ENCODE data around the gene TTLL10. TPM values are rescaled to one million over a fixed set of nuclear protein-coding genes. Genes with fewer than 3 reads are reported as not detected.
A peak's percentile ranks its signal among the peaks of the same experiment; 100 is the strongest.

Gene TTLL10
- total and polyA plus RNA-seq, 2 experiments from 2014 or later, result not detected

DNA sequence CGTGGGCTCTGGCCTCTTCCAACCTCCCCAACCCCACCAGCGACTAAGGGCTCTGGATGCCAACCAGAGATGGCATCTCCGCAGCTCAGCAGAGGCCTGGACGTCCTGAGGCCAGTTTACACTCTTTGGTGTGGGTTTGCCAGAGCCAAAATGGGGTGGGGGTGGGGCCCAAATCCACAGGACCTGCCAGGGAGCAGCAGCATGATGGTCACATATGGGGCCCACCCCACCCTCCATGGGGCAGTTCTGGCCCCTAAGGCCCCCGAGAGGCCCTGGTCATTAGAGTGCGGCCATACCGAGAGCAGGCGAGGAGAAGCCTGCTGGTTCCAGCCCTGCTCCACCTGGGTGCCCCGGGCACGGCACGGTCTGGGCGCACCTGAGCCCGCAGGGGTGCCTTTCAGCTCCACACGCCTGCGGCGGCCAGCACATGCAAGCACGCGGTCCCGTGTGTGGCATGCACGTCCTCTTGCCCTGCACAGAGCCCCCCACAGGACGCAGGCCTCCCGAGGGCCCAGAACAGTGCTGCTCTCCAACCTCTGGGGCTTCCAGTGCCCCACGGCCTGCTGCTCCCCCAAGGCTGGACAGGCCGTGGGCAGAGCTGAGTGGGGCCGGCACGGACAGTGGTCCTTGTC, 68.0 kb downstream of the TTLL10 start:
- H3K27me3 ChIP-seq (replicated peaks; ENCODE audit: insufficient read depth), result no peaks in the 10 kb centered on the region
- H3F3A ChIP-seq (ENCODE audit: insufficient read depth), result no peaks in the 10 kb centered on the region
- no peak for DNase-seq
- no peak overlapping the region for H3K4me2 ChIP-seq (ENCODE audit: unreplicated experiment)
- no peaks in the 10 kb centered on the region for H4K20me1 ChIP-seq (ENCODE audit: insufficient read depth)
- no peak for TF ChIP-seq EZH2phosphoT487 (IDR thresholded peaks at IDR 0.05; ENCODE audit: insufficient read depth, low read depth)
- TF ChIP-seq EZH2 (IDR thresholded peaks at IDR 0.05; ENCODE audit: insufficient read depth, poor library complexity, severe bottlenecking), result no peak
- no peak overlapping the region for H3K27ac ChIP-seq
- no peak overlapping the region for H3K9ac ChIP-seq
- no peak overlapping the region for H2AFZ ChIP-seq
- H3K4me3 ChIP-seq, result no peak overlapping the region
- H3K4me1 ChIP-seq (ENCODE audit: insufficient read depth), result no peaks in the 10 kb centered on the region
- H3K36me3 ChIP-seq (ENCODE audit: low read depth), result no peaks in the 10 kb centered on the region
- no peaks in the 10 kb centered on the region for H3K9me2 ChIP-seq (ENCODE audit: insufficient read depth)
- 83 to 86% methylated on average over 26 of the region's 26 CpGs for WGBS, 2 experiments (ENCODE audit: low coverage in 1 of 2, low lambda C conversion rate in 2 of 2, missing lambda C conversion rate in 2 of 2)
- no peaks in the 10 kb centered on the region for H3K9me3 ChIP-seq (ENCODE audit: low read depth)
- in situ Hi-C loops (cut with MboI), result no loop called here
- no peaks in the 10 kb centered on the region for H3K79me2 ChIP-seq (ENCODE audit: insufficient read depth)

DNA sequence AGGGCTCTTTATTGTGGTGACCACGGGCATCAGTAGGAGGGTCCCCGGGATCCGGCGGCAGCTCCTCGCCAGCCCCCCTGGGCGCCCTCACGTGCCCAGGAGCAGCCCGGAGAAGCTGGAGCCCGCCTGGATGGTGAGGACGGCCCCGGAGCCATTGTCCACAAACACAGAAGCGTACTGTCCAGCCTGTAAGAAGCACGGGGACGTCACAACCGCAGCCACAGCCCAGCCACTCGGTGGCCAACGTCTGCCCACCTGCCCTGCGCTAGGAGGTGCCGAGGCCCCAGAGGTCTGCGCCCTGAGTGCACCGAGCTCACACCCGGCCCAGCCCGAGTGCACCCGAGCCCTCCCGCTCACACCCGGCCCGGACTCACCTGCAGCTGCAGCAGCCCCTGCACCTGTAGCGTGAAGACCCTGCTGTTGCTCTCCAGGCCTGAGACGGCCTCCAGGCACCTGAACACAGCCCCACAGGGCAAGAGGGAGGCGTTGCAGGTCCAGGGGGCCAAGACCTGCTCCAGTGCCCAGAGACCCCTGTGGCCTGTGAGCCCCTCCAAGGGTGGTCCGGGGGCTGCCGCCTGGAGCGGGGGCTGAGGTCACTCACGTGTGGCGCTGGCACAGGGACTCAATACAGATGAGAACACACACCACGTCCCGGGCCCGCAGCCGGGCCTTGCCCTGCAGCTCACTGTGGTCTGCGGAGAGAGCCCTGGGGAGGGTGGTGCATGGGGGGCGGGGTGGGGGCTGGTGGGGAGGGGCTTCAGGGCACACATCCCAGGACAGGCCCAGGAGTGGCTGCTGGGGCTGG, 69.0 kb downstream of the TTLL10 start:
- Histone ChIP-seq H3K9me2 (ENCODE audit: insufficient read depth) (no peaks in the 10 kb centered on the region), H2AFZ (no peak overlapping the region), H3K4me1 (ENCODE audit: insufficient read depth) (no peaks in the 10 kb centered on the region), H4K20me1 (ENCODE audit: insufficient read depth) (no peaks in the 10 kb centered on the region), H3K79me2 (ENCODE audit: insufficient read depth) (no peaks in the 10 kb centered on the region), H3F3A (ENCODE audit: insufficient read depth) (no peaks in the 10 kb centered on the region), H3K27ac (no peak overlapping the region), H3K9me3 (ENCODE audit: low read depth) (no peaks in the 10 kb centered on the region), H3K4me3 (no peak overlapping the region), H3K9ac (no peak overlapping the region), H3K27me3 (replicated peaks; ENCODE audit: insufficient read depth) (no peaks in the 10 kb centered on the region), H3K4me2 (ENCODE audit: unreplicated experiment) (no peak overlapping the region), H3K36me3 (ENCODE audit: low read depth) (no peaks in the 10 kb centered on the region)
- DNase-seq, result no peak
- TF ChIP-seq EZH2phosphoT487 (IDR thresholded peaks at IDR 0.05; ENCODE audit: insufficient read depth, low read depth), result no peak
- TF ChIP-seq EZH2 (IDR thresholded peaks at IDR 0.05; ENCODE audit: insufficient read depth, poor library complexity, severe bottlenecking), result no peak
- in situ Hi-C loops (cut with MboI), result no loop called here
- 88 to 89% methylated on average over 33 to 41 of the region's 41 CpGs for WGBS, 2 experiments (ENCODE audit: low coverage in 1 of 2, low lambda C conversion rate in 2 of 2, missing lambda C conversion rate in 2 of 2)

DNA sequence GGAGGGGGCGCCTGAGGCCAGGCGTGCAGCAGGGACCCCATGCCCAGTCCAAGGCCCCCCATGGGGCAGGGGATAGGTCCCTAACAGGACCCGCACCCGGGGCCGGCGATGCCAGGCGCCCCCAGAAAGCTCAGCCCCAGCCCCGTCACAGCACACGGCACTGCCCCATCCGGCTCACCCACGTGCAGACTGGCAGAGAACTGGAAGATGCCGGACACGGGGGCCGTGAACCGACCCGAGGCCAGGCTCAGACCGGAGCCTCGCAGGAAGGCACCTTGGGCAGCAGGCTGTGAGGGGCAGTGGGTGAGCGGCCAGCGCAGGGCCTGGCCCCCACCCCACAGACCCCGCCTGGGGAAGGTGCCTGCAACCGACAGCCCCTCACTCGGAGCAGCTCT, 69.6 kb downstream of the TTLL10 start:
- in situ Hi-C loops (cut with MboI), result no loop called here
- WGBS, 2 experiments (ENCODE audit: low coverage in 1 of 2, low lambda C conversion rate in 2 of 2, missing lambda C conversion rate in 2 of 2), result 94 to 95% methylated on average over 13 to 19 of the region's 23 CpGs

DNA sequence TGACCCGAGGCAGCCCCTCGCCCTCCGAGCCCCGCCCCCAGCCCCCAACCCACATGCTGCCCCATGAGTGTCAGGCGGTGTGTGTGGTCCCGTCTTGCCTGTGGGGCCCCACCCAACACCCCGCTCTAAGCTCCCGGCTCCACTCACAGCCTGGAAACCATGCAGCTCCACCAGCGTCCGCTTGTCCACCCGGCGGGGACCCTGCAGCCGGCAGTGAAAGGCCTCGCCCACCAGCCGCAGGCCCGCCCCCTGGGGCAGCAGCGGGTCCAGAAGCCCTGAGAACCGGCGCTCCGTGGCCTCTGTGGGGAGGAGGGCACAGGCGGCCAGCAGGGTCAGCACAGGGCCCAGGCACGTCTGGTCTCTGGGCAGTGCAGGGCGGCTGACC, 70.1 kb downstream of the TTLL10 start:
- Histone ChIP-seq H3K9ac (no peak overlapping the region), H3K9me2 (ENCODE audit: insufficient read depth) (no peaks in the 10 kb centered on the region), H3K79me2 (ENCODE audit: insufficient read depth) (no peaks in the 10 kb centered on the region), H3K27me3 (replicated peaks; ENCODE audit: insufficient read depth) (no peaks in the 10 kb centered on the region), H3F3A (ENCODE audit: insufficient read depth) (no peaks in the 10 kb centered on the region), H3K27ac (no peak overlapping the region), H4K20me1 (ENCODE audit: insufficient read depth) (no peaks in the 10 kb centered on the region), H3K36me3 (ENCODE audit: low read depth) (no peaks in the 10 kb centered on the region), H3K9me3 (ENCODE audit: low read depth) (no peaks in the 10 kb centered on the region), H3K4me2 (ENCODE audit: unreplicated experiment) (no peak overlapping the region), H3K4me1 (ENCODE audit: insufficient read depth) (no peaks in the 10 kb centered on the region), H3K4me3 (no peak overlapping the region), H2AFZ (no peak overlapping the region)
- DNase-seq, result peak; percentile 20
- 71 to 73% methylated on average over 13 to 23 of the region's 23 CpGs for WGBS, 2 experiments (ENCODE audit: low coverage in 1 of 2, low lambda C conversion rate in 2 of 2, missing lambda C conversion rate in 2 of 2)
- TF ChIP-seq EZH2 (IDR thresholded peaks at IDR 0.05; ENCODE audit: insufficient read depth, poor library complexity, severe bottlenecking) (no peak), EZH2phosphoT487 (IDR thresholded peaks at IDR 0.05; ENCODE audit: insufficient read depth, low read depth) (no peak)
- in situ Hi-C loops (cut with MboI), result no loop called here

More for the DNA sequence above, 69.6 kb downstream of the TTLL10 start:
- Histone ChIP-seq H3K27me3 (replicated peaks; ENCODE audit: insufficient read depth) (no peaks in the 10 kb centered on the region), H4K20me1 (ENCODE audit: insufficient read depth) (no peaks in the 10 kb centered on the region), H3F3A (ENCODE audit: insufficient read depth) (no peaks in the 10 kb centered on the region), H3K4me1 (ENCODE audit: insufficient read depth) (no peaks in the 10 kb centered on the region), H3K36me3 (ENCODE audit: low read depth) (no peaks in the 10 kb centered on the region), H3K79me2 (ENCODE audit: insufficient read depth) (no peaks in the 10 kb centered on the region), H3K27ac (no peak overlapping the region), H3K4me3 (no peak overlapping the region), H3K9me2 (ENCODE audit: insufficient read depth) (no peaks in the 10 kb centered on the region), H2AFZ (no peak overlapping the region), H3K9me3 (ENCODE audit: low read depth) (no peaks in the 10 kb centered on the region), H3K4me2 (ENCODE audit: unreplicated experiment) (no peak overlapping the region), H3K9ac (no peak overlapping the region)
- no peak for TF ChIP-seq EZH2 (IDR thresholded peaks at IDR 0.05; ENCODE audit: insufficient read depth, poor library complexity, severe bottlenecking)
- no peak for TF ChIP-seq EZH2phosphoT487 (IDR thresholded peaks at IDR 0.05; ENCODE audit: insufficient read depth, low read depth)
- no peak for DNase-seq

Measured in GM23248 (cell line).